SK-N-SH treated with all-trans-retinoic acid at 6 μM for 48 hours (cell line): Measurements from ENCODE around the gene DCLK2.

Experiments
- ATAC-seq: fragments of 200-7000 bp; cut with Tn5 transposase; 3 replicates; pipeline ENCODE4 v1.9.1; 2020; ENCODE audit warnings: mild to moderate bottlenecking, moderate library complexity
- BACH2 ChIP-seq: fragments of 250-450 bp; sonication (Bioruptor Pico); IDR thresholded peaks from 2 replicates; pipeline ENCODE4 v1.9.0; 2021; ENCODE audit warnings: mild to moderate bottlenecking, borderline replicate concordance
- CREB5 ChIP-seq: fragments of 250-450 bp; sonication (Bioruptor Pico); IDR thresholded peaks from 2 replicates; pipeline ENCODE4 v1.5.1; 2020; ENCODE audit warnings: low read depth, mild to moderate bottlenecking, moderate library complexity
- CSDC2 ChIP-seq: fragments of 250-450 bp; sonication (Bioruptor Pico); IDR thresholded peaks from 2 replicates; pipeline ENCODE4 v1.5.0; 2020; ENCODE audit warnings: mild to moderate bottlenecking, moderate library complexity
- ESRRG ChIP-seq: fragments of 250-450 bp; sonication (Bioruptor Pico); IDR thresholded peaks from 2 replicates; pipeline ENCODE4 v1.6.1; 2021; ENCODE audit warnings: mild to moderate bottlenecking
- GLIS3 ChIP-seq: fragments of 250-450 bp; sonication (Bioruptor Pico); IDR thresholded peaks from 2 replicates; pipeline ENCODE4 v1.5.0; 2020; ENCODE audit warnings: mild to moderate bottlenecking, moderate library complexity
- ISL1 ChIP-seq: fragments of 250-450 bp; sonication (Bioruptor Pico); IDR thresholded peaks from 2 replicates; pipeline ENCODE4 v2.1.2; 2022; ENCODE audit warnings: mild to moderate bottlenecking, moderate library complexity
- OSR1 ChIP-seq: fragments of 250-450 bp; sonication (Bioruptor Pico); IDR thresholded peaks from 2 replicates; pipeline ENCODE4 v1.8.0; 2022; ENCODE audit warnings: moderate library complexity, mild to moderate bottlenecking, inconsistent platforms
- PATZ1 ChIP-seq: fragments of 250-450 bp; sonication (Bioruptor Pico); IDR thresholded peaks from 2 replicates; pipeline ENCODE4 v1.8.0; 2020; ENCODE audit warnings: mild to moderate bottlenecking, moderate library complexity, borderline replicate concordance
- SNAI2 ChIP-seq: fragments of 250-450 bp; sonication (Bioruptor Pico); IDR thresholded peaks from 2 replicates; pipeline ENCODE4 v1.5.0; 2020; ENCODE audit warnings: mild to moderate bottlenecking, moderate library complexity
- TCF4 ChIP-seq: fragments of 250-450 bp; sonication (Bioruptor Pico); IDR thresholded peaks from 2 replicates; pipeline ENCODE4 v1.8.0; 2021; ENCODE audit warnings: mild to moderate bottlenecking, moderate library complexity, borderline replicate concordance
- TOX ChIP-seq: fragments of 250-450 bp; sonication (Bioruptor Pico); IDR thresholded peaks from 2 replicates; pipeline ENCODE4 v1.8.0; 2021; ENCODE audit warnings: mild to moderate bottlenecking, moderate library complexity, borderline replicate concordance
- TSHZ2 ChIP-seq: fragments of 250-450 bp; sonication (Bioruptor Pico); IDR thresholded peaks from 2 replicates; pipeline ENCODE4 v1.5.0; 2020; ENCODE audit warnings: mild to moderate bottlenecking, moderate library complexity
- ZC3H10 ChIP-seq: fragments of 250-450 bp; sonication (Bioruptor Pico); IDR thresholded peaks from 2 replicates; pipeline ENCODE4 v1.5.1; 2021; ENCODE audit warnings: mild to moderate bottlenecking, moderate library complexity
- ZFP3 ChIP-seq: fragments of 250-450 bp; sonication (Bioruptor Pico); IDR thresholded peaks from 2 replicates; pipeline ENCODE4 v1.5.0; 2020; ENCODE audit warnings: mild to moderate bottlenecking, moderate library complexity
- ZFP30 ChIP-seq: fragments of 450-650 bp; formaldehyde crosslinking; IDR thresholded peaks from 2 replicates; pipeline ENCODE4 v1.5.0; 2022; ENCODE audit warnings: mild to moderate bottlenecking, moderate library complexity
- ZNF565 ChIP-seq: fragments of 450-650 bp; formaldehyde crosslinking; conservative IDR thresholded peaks from 2 replicates; pipeline ENCODE4 v1.5.0; 2020; ENCODE audit warnings: low read depth, mild to moderate bottlenecking, moderate library complexity
- ZNF70 ChIP-seq: fragments of 450-650 bp; formaldehyde crosslinking; IDR thresholded peaks from 2 replicates; pipeline ENCODE4 v1.5.0; 2020; ENCODE audit warnings: mild to moderate bottlenecking, moderate library complexity
- ZNF8 ChIP-seq: fragments of 450-650 bp; formaldehyde crosslinking; IDR thresholded peaks from 2 replicates; pipeline ENCODE4 v1.5.0; 2020; ENCODE audit warnings: mild to moderate bottlenecking, moderate library complexity
- TF ChIP-seq, protein P1 (sequence below): fragments of 250-450 bp; sonication (Bioruptor Pico); IDR thresholded peaks from 2 replicates; pipeline ENCODE4 v1.8.0; 2021; ENCODE audit warnings: low read depth, mild to moderate bottlenecking, moderate library complexity, borderline replicate concordance
- TF ChIP-seq, protein P2 (sequence below): fragments of 250-450 bp; sonication (Bioruptor Pico); IDR thresholded peaks from 2 replicates; pipeline ENCODE4 v1.5.1; 2021; ENCODE audit warnings: mild to moderate bottlenecking, moderate library complexity

DCLK2 gene

GRCh38 chr4:150072906-150073714, 5.1 kb upstream of the DCLK2 start (continued):
- TF ChIP-seq PATZ1 (CRISPR knock-in tag) (no peak), TCF4 (CRISPR knock-in tag) (no peak), ZC3H10 (CRISPR knock-in tag) (no peak; the same call in 1 of the 2 replicates), TSHZ2 (no peak), ZNF70 (CRISPR knock-in tag) (no peak)

DNA sequence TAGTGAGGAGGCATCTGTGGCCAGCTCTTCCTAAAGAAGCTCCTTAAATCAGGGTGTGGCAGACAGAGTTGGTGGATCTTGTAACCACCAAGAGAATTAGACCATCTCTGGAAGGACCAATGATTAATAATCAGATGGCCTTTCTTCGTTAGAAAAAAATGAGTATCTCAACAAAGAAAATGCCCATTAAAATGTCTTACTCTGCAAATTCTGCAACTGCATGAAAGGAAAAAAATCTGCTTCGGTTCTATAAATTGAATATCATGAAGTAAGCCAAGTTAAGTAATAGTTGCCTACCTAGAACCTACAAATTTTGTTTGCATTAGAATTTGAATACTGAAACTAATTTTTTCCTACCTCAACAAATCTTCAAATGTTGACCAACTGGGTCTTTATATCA, 4.2 kb upstream of the DCLK2 start:
- no peak for ATAC-seq
- TF ChIP-seq ZFP3 (CRISPR knock-in tag) (no peak), TSHZ2 (no peak), TOX (no peak), CREB5 (no peak), SNAI2 (CRISPR knock-in tag) (no peak), GLIS3 (CRISPR knock-in tag) (no peak), ISL1 (CRISPR knock-in tag) (no peak), ZNF565 (CRISPR knock-in tag) (no peak), ZNF8 (no peak), CSDC2 (CRISPR knock-in tag) (no peak), OSR1 (no peak), ZC3H10 (CRISPR knock-in tag) (no peak), PATZ1 (CRISPR knock-in tag) (no peak), BACH2 (CRISPR knock-in tag) (no peak), ZFP30 (CRISPR knock-in tag) (no peak), ZNF70 (CRISPR knock-in tag) (no peak), TCF4 (CRISPR knock-in tag) (no peak), ESRRG (CRISPR knock-in tag) (no peak)
- TF ChIP-seq, protein P1, sequence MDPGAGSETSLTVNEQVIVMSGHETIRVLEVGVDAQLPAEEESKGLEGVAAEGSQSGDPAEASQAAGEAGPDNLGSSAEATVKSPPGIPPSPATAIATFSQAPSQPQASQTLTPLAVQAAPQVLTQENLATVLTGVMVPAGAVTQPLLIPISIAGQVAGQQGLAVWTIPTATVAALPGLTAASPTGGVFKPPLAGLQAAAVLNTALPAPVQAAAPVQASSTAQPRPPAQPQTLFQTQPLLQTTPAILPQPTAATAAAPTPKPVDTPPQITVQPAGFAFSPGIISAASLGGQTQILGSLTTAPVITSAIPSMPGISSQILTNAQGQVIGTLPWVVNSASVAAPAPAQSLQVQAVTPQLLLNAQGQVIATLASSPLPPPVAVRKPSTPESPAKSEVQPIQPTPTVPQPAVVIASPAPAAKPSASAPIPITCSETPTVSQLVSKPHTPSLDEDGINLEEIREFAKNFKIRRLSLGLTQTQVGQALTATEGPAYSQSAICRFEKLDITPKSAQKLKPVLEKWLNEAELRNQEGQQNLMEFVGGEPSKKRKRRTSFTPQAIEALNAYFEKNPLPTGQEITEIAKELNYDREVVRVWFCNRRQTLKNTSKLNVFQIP, result no peak
- TF ChIP-seq, protein P2, sequence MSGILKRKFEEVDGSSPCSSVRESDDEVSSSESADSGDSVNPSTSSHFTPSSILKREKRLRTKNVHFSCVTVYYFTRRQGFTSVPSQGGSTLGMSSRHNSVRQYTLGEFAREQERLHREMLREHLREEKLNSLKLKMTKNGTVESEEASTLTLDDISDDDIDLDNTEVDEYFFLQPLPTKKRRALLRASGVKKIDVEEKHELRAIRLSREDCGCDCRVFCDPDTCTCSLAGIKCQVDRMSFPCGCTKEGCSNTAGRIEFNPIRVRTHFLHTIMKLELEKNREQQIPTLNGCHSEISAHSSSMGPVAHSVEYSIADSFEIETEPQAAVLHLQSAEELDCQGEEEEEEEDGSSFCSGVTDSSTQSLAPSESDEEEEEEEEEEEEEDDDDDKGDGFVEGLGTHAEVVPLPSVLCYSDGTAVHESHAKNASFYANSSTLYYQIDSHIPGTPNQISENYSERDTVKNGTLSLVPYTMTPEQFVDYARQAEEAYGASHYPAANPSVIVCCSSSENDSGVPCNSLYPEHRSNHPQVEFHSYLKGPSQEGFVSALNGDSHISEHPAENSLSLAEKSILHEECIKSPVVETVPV (CRISPR knock-in tag), result no peak
